Neural cell (in vitro differentiated cells): ENCODE measurements around the gene HSPB1. TPM values are rescaled to one million over a fixed set of nuclear protein-coding genes. Genes with fewer than 3 reads are reported as not detected.
A peak's percentile ranks its signal among the peaks of the same experiment; 100 is the strongest.
"Not testable (repeated sequence)": the region's sequence is repeated elsewhere in the genome, so short reads cannot be mapped to it uniquely, and the experiment has no call there.

Experiments
- H2AFZ ChIP-seq: fragments of 200-600, 300-800 bp; sonication (generic), shearing (Covaris generic); 2 replicates; pipeline ENCODE4 v1.6.0; 2014; ENCODE audit warnings: low read depth, mild to moderate bottlenecking, antibody characterized with exemption, low read length, moderate library complexity
- H3F3A ChIP-seq: fragments of 200-600 bp; shearing (Covaris generic); 2 replicates; pipeline ENCODE4 v1.6.1; 2016; ENCODE audit warnings: mild to moderate bottlenecking, moderate library complexity, mixed read lengths, antibody characterized with exemption, low read length; ENCODE audit not compliant: insufficient read depth, poor library complexity, severe bottlenecking
- H3K27ac ChIP-seq: fragments of 200-600, 300-800 bp; sonication (generic), shearing (Covaris generic); 2 replicates; pipeline ENCODE4 v1.5.1; 2014; ENCODE audit warnings: mild to moderate bottlenecking, low read length, moderate library complexity
- H3K27me3 ChIP-seq: fragments of 300-800, 200-600 bp; sonication (generic), shearing (Covaris generic); 2 replicates; pipeline ENCODE4 v1.6.0; 2014; ENCODE audit warnings: mild to moderate bottlenecking, low read depth, low read length, moderate library complexity; ENCODE audit not compliant: insufficient read depth
- H3K36me3 ChIP-seq: fragments of 300-800, 200-600 bp; sonication (generic), shearing (Covaris generic); 2 replicates; pipeline ENCODE4 v1.5.1; 2014; ENCODE audit warnings: mild to moderate bottlenecking, antibody characterized with exemption, low read length, moderate library complexity; ENCODE audit not compliant: insufficient read depth
- H3K4me2 ChIP-seq: fragments of 300-800, 200-600 bp; sonication (generic), shearing (Covaris generic); 2 replicates; pipeline ENCODE4 v1.6.0; 2014; ENCODE audit warnings: mild to moderate bottlenecking, low read length
- H3K4me3 ChIP-seq: fragments of 300-800, 200-600 bp; sonication (generic), shearing (Covaris generic); 2 replicates; pipeline ENCODE4 v1.5.1; 2014; ENCODE audit warnings: mild to moderate bottlenecking, low read length, moderate library complexity
- H3K79me2 ChIP-seq: fragments of 200-600 bp; shearing (Covaris generic); replicated peaks from 2 replicates; pipeline ENCODE4 v1.6.0; 2014; ENCODE audit warnings: mild to moderate bottlenecking, low read length, moderate library complexity; ENCODE audit not compliant: insufficient read depth
- H3K9ac ChIP-seq: fragments of 300-800, 200-600 bp; sonication (generic), shearing (Covaris generic); 2 replicates; pipeline ENCODE4 v1.6.1; 2016; ENCODE audit warnings: mild to moderate bottlenecking, low read length, mixed read lengths
- H3K9me2 ChIP-seq: fragments of 200-600 bp; shearing (Covaris generic); 2 replicates; pipeline ENCODE4 v1.6.1; 2016; ENCODE audit warnings: mild to moderate bottlenecking, low read length, mixed read lengths; ENCODE audit not compliant: insufficient read depth
- H3K9me3 ChIP-seq: fragments of 200-600, 300-800 bp; sonication (generic), shearing (Covaris generic); 2 replicates; pipeline ENCODE4 v1.6.1; 2016; ENCODE audit warnings: mild to moderate bottlenecking, mixed run types, low read length, moderate library complexity, mixed read lengths
- H4K20me1 ChIP-seq: fragments of 200-600 bp; shearing (Covaris generic); 2 replicates; pipeline ENCODE4 v1.6.1; 2016; ENCODE audit warnings: mild to moderate bottlenecking, mixed run types; ENCODE audit not compliant: insufficient read depth
- EP300 ChIP-seq: fragments of 450-650 bp; conservative IDR thresholded peaks from 2 replicates; pipeline ENCODE4 v1.6.1; 2014; ENCODE audit warnings: antibody characterized with exemption, mild to moderate bottlenecking, moderate library complexity; ENCODE audit not compliant: poor library complexity, severe bottlenecking
- EZH2 ChIP-seq: fragments of 200-600, 300-800 bp; shearing (Covaris generic), sonication (generic); IDR thresholded peaks from 2 replicates; pipeline ENCODE4 v1.6.1; 2014; ENCODE audit warnings: antibody characterized with exemption, low read length, borderline replicate concordance, mild to moderate bottlenecking; ENCODE audit not compliant: insufficient read depth, poor library complexity, severe bottlenecking
- MXI1 ChIP-seq: fragments of 450-650 bp; conservative IDR thresholded peaks from 2 replicates; pipeline ENCODE4 v1.6.1; 2014; ENCODE audit warnings: antibody characterized with exemption, mild to moderate bottlenecking; ENCODE audit not compliant: poor library complexity, severe bottlenecking
- POLR2AphosphoS5 ChIP-seq: IDR thresholded peaks from 2 replicates; pipeline ENCODE4 v1.6.1; 2012
- RAD21 ChIP-seq: fragments of 450-650 bp; conservative IDR thresholded peaks from 2 replicates; pipeline ENCODE4 v1.6.1; 2014; ENCODE audit warnings: antibody characterized with exemption, mild to moderate bottlenecking, moderate library complexity
- SMC3 ChIP-seq: fragments of 450-650 bp; conservative IDR thresholded peaks from 2 replicates; pipeline ENCODE4 v1.6.1; 2014; ENCODE audit warnings: antibody characterized with exemption, mild to moderate bottlenecking, moderate library complexity; ENCODE audit not compliant: poor library complexity
- TAF1 ChIP-seq: IDR thresholded peaks from 2 replicates; pipeline ENCODE4 v1.6.1; 2012; ENCODE audit warnings: low read depth
- polyA plus RNA-seq: library from polyadenylated mRNA; depleted of rRNA; stranded (reverse); fragments of >200 nt; gene quantifications from 2 replicates; pipeline ENCODE4 v1.2.3, GENCODE V29; 2014
- TF ChIP-seq, protein P1 (sequence below): fragments of 450-650 bp; IDR thresholded peaks from 2 replicates; pipeline ENCODE4 v1.5.1; 2014; ENCODE audit warnings: antibody characterized with exemption, mild to moderate bottlenecking, moderate library complexity; ENCODE audit not compliant: poor library complexity, severe bottlenecking
- TF ChIP-seq, protein P2 (sequence below): IDR thresholded peaks from 2 replicates; pipeline ENCODE4 v1.6.1; 2012; ENCODE audit warnings: borderline replicate concordance

HSPB1 gene
- polyA plus RNA-seq, 1 donor from 2014 or later = 1.4 TPM

DNA sequence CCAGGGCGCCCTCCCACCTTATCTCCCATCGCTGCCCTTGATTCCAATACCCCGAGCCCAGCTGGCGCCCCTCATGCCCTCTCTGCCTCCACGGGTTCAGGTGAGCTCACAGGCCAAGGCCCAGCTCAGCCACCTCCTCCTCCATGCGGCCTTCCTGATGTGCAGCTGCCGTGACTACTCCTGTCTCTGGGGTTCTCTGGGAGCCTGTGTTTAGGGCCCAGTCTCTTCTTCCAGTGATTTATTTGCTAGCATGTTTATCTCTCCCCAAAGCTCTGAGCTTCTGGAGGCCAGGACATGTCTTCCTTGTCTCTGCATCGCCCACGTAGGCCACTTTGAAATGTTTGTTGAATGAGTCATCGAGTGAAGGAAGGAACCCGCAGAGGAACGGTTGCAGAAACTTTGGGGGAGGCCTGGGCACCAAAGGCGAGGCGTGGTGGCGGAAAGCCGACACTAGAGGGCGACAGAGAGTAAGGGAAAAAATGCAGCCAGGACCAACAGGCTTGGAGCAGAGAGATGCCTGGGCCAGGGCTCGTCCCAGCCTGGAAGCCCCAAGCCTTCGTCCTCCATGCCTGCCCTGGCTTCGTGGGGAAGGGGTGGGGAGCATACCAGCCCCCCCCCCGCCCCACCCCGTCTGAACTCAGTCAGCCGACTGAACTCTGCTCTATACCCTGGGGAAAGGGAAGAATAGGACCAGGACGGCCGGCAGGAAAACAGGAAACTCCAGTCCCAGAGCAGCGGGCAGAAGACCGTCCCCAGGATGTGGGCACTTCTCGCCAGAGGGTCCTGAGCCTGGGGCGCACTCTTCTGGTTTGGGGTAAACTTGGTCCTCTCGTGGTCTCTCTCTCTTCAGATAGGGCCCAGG lies 10.9 kb upstream of the HSPB1 start:
- Histone ChIP-seq H3F3A (no peaks in the 10 kb centered on the region), H3K27ac (no peak overlapping the region), H3K9me3 (no peaks in the 10 kb centered on the region), H3K4me3 (no peak overlapping the region), H3K36me3 (no peaks in the 10 kb centered on the region), H3K9ac (no peak overlapping the region), H3K9me2 (no peaks in the 10 kb centered on the region), H3K27me3 (no peaks in the 10 kb centered on the region), H3K4me2 (no peak overlapping the region), H4K20me1 (no peaks in the 10 kb centered on the region), H2AFZ (no peak overlapping the region), H3K79me2 (no peaks in the 10 kb centered on the region)
- TF ChIP-seq, protein P1, sequence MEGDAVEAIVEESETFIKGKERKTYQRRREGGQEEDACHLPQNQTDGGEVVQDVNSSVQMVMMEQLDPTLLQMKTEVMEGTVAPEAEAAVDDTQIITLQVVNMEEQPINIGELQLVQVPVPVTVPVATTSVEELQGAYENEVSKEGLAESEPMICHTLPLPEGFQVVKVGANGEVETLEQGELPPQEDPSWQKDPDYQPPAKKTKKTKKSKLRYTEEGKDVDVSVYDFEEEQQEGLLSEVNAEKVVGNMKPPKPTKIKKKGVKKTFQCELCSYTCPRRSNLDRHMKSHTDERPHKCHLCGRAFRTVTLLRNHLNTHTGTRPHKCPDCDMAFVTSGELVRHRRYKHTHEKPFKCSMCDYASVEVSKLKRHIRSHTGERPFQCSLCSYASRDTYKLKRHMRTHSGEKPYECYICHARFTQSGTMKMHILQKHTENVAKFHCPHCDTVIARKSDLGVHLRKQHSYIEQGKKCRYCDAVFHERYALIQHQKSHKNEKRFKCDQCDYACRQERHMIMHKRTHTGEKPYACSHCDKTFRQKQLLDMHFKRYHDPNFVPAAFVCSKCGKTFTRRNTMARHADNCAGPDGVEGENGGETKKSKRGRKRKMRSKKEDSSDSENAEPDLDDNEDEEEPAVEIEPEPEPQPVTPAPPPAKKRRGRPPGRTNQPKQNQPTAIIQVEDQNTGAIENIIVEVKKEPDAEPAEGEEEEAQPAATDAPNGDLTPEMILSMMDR = peak; percentile 91
- peak; percentile 84 for TF ChIP-seq RAD21
- TF ChIP-seq POLR2AphosphoS5 = peak; percentile 29
- no peak for TF ChIP-seq TAF1
- TF ChIP-seq EZH2 = no peak
- no peak for TF ChIP-seq MXI1
- peak; percentile 86 for TF ChIP-seq SMC3
- TF ChIP-seq EP300 = no peak
- TF ChIP-seq, protein P2, sequence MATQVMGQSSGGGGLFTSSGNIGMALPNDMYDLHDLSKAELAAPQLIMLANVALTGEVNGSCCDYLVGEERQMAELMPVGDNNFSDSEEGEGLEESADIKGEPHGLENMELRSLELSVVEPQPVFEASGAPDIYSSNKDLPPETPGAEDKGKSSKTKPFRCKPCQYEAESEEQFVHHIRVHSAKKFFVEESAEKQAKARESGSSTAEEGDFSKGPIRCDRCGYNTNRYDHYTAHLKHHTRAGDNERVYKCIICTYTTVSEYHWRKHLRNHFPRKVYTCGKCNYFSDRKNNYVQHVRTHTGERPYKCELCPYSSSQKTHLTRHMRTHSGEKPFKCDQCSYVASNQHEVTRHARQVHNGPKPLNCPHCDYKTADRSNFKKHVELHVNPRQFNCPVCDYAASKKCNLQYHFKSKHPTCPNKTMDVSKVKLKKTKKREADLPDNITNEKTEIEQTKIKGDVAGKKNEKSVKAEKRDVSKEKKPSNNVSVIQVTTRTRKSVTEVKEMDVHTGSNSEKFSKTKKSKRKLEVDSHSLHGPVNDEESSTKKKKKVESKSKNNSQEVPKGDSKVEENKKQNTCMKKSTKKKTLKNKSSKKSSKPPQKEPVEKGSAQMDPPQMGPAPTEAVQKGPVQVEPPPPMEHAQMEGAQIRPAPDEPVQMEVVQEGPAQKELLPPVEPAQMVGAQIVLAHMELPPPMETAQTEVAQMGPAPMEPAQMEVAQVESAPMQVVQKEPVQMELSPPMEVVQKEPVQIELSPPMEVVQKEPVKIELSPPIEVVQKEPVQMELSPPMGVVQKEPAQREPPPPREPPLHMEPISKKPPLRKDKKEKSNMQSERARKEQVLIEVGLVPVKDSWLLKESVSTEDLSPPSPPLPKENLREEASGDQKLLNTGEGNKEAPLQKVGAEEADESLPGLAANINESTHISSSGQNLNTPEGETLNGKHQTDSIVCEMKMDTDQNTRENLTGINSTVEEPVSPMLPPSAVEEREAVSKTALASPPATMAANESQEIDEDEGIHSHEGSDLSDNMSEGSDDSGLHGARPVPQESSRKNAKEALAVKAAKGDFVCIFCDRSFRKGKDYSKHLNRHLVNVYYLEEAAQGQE = no peak

DNA sequence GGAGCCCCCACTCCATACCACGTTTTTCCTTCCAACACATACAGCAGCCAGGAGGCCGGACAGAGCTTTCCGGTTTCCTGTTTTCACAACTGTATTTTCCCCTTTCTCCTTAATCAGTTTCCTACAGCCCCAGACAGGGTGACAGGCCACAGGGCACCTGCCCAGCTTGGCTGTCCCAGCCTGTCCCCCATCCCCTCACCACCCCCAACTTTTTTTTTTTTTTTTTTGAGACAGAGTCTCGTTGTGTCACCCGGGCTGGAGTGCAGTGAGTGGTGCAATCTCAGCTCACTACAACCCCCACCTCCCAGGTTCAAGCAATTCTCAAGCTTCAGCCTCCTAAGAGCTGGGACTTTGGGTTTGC lies 10.3 kb upstream of the HSPB1 start:
- no peak for TF ChIP-seq MXI1
- TF ChIP-seq, protein P2 = no peak
- no peak for TF ChIP-seq EZH2
- no peak for TF ChIP-seq POLR2AphosphoS5
- no peak for TF ChIP-seq EP300
- no peak for TF ChIP-seq TAF1
- no peak for TF ChIP-seq SMC3
- TF ChIP-seq RAD21 = no peak
- TF ChIP-seq, protein P1 = no peak
- no peak overlapping the region for H3K9ac ChIP-seq
- H3K79me2 ChIP-seq = no peaks in the 10 kb centered on the region
- H3K4me2 ChIP-seq = no peak overlapping the region
- H3K27me3 ChIP-seq = no peaks in the 10 kb centered on the region
- H3F3A ChIP-seq = no peaks in the 10 kb centered on the region
- no peaks in the 10 kb centered on the region for H3K9me2 ChIP-seq
- no peaks in the 10 kb centered on the region for H3K36me3 ChIP-seq
- H3K27ac ChIP-seq = no peak overlapping the region
- H3K9me3 ChIP-seq = no peaks in the 10 kb centered on the region
- H3K4me3 ChIP-seq = no peak overlapping the region
- H2AFZ ChIP-seq = no peak overlapping the region
- H4K20me1 ChIP-seq = no peaks in the 10 kb centered on the region

DNA sequence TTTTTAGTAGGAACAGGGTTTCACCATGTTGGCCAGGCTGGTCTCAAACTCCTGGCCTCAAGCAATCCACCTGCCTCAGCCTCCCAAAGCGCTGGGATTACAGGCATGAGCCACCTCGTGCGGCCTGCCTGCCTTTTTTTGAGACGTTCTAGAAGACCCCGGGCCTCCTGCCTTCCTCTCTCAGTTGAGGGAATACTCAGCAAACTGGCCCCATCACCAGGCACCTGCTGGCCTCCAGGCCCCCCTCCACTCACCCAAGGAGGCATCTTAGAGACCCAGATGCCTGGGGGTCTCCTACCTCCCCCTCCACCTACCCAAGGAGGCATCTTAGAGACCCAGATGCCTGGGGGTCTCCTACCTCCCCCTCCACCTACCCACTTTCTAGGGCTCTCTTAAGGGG lies 9.6 kb upstream of the HSPB1 start:
- not testable (repeated sequence) for H3K79me2 ChIP-seq, H2AFZ ChIP-seq, H3F3A ChIP-seq, H3K9ac ChIP-seq, H3K27me3 ChIP-seq, H3K4me2 ChIP-seq, H3K4me3 ChIP-seq, H3K27ac ChIP-seq, H3K36me3 ChIP-seq, H3K9me2 ChIP-seq, H3K9me3 ChIP-seq, H4K20me1 ChIP-seq
